ENCODE measurements around the gene TMEM14C. TPM values are rescaled to one million over a fixed set of nuclear protein-coding genes. Genes with fewer than 3 reads are reported as not detected.
"Not testable (repeated sequence)": the region's sequence is repeated elsewhere in the genome, so short reads cannot be mapped to it uniquely, and the experiment has no call there.

Gene TMEM14C
- total RNA-seq, 1 experiment from 2014 or later = 134 TPM

- Mint-ChIP-seq H3K36me3 (ENCODE audit: insufficient read depth, unreplicated experiment) (peaks cover 12% of the 10 kb centered on the region), H3K27me3 (ENCODE audit: insufficient read depth, unreplicated experiment) (no peaks in the 10 kb centered on the region), H3K4me3 (ENCODE audit: unreplicated experiment) (no peak overlapping the region), H3K27ac (ENCODE audit: unreplicated experiment) (no peak overlapping the region), H3K9me3 (ENCODE audit: unreplicated experiment) (no peaks in the 10 kb centered on the region), H3K4me1 (ENCODE audit: low read depth, unreplicated experiment) (peaks cover 9% of the 10 kb centered on the region)
- no peaks in the 10 kb centered on the region for H3K36me3 ChIP-seq (ENCODE audit: control insufficient read depth, insufficient read depth, low read length)
- ChIA-PET POLR2A (no interaction called here), CTCF (no interaction called here)
- peaks cover 6% of the 10 kb centered on the region for H3K4me1 ChIP-seq
- intact Hi-C loops (cut with micrococcal nuclease; ENCODE audit: unreplicated experiment) = no loop called here
- DNase-seq = no peak
- no TSS peak for BruUV-seq (replicated peaks)
- H3K9me3 ChIP-seq = 0 out of 2 replicates have a peak, but pooled peaks cover 5% of the 10 kb centered on the region
- TF ChIP-seq CTCF (IDR thresholded peaks at IDR 0.05; ENCODE audit: insufficient read depth in 1 of 2, low read depth in 1 of 2, low read length in 1 of 2, severe bottlenecking in 1 of 2, unreplicated experiment in 1 of 2) = no peak
- no peak overlapping the region for H3K4me3 ChIP-seq (ENCODE audit: low read depth, low read length)
- no peaks in the 10 kb centered on the region for H3K27me3 ChIP-seq (replicated peaks; ENCODE audit: control insufficient read depth, insufficient read depth, low read length)
Measured at GRCh38 chr6:10719296-10719963, 3.4 kb upstream of the TMEM14C start.

- no peak for DNase-seq
- Mint-ChIP-seq H3K36me3 (ENCODE audit: insufficient read depth, unreplicated experiment) (peaks cover 12% of the 10 kb centered on the region), H3K9me3 (ENCODE audit: unreplicated experiment) (no peaks in the 10 kb centered on the region), H3K4me3 (ENCODE audit: unreplicated experiment) (no peak overlapping the region), H3K27ac (ENCODE audit: unreplicated experiment) (no peak overlapping the region), H3K4me1 (ENCODE audit: low read depth, unreplicated experiment) (peaks cover 9% of the 10 kb centered on the region), H3K27me3 (ENCODE audit: insufficient read depth, unreplicated experiment) (no peaks in the 10 kb centered on the region)
- Histone ChIP-seq H3K4me3 (ENCODE audit: low read depth, low read length) (no peak overlapping the region), H3K9me3 (0 out of 2 replicates have a peak, but pooled peaks cover 5% of the 10 kb centered on the region), H3K4me1 (peaks cover 6% of the 10 kb centered on the region), H3K36me3 (ENCODE audit: control insufficient read depth, insufficient read depth, low read length) (no peaks in the 10 kb centered on the region), H3K27me3 (replicated peaks; ENCODE audit: control insufficient read depth, insufficient read depth, low read length) (no peaks in the 10 kb centered on the region)
- ChIA-PET POLR2A (no interaction called here), CTCF (no interaction called here)
- BruUV-seq (replicated peaks) = no TSS peak
- TF ChIP-seq CTCF (IDR thresholded peaks at IDR 0.05; ENCODE audit: insufficient read depth in 1 of 2, low read depth in 1 of 2, low read length in 1 of 2, severe bottlenecking in 1 of 2, unreplicated experiment in 1 of 2) = no peak
- intact Hi-C loops (cut with micrococcal nuclease; ENCODE audit: unreplicated experiment) = no loop called here
Measured at GRCh38 chr6:10719964-10720264, 3.0 kb upstream of the TMEM14C start.

- no peaks in the 10 kb centered on the region for H3K9me3 Mint-ChIP-seq (ENCODE audit: unreplicated experiment)
- H3K36me3 Mint-ChIP-seq (ENCODE audit: insufficient read depth, unreplicated experiment) = peaks cover 13% of the 10 kb centered on the region
- Histone ChIP-seq H3K4me1 (peaks cover 6% of the 10 kb centered on the region), H3K36me3 (ENCODE audit: control insufficient read depth, insufficient read depth, low read length) (no peaks in the 10 kb centered on the region), H3K4me3 (ENCODE audit: low read depth, low read length) (no peak overlapping the region), H3K27me3 (replicated peaks; ENCODE audit: control insufficient read depth, insufficient read depth, low read length) (no peaks in the 10 kb centered on the region), H3K9me3 (0 out of 2 replicates have a peak, but pooled peaks cover 5% of the 10 kb centered on the region)
- ChIA-PET CTCF (no interaction called here), POLR2A (no interaction called here)
- H3K4me1 Mint-ChIP-seq (ENCODE audit: low read depth, unreplicated experiment) = peaks cover 12% of the 10 kb centered on the region
- no peak for TF ChIP-seq CTCF (IDR thresholded peaks at IDR 0.05; ENCODE audit: insufficient read depth in 1 of 2, low read depth in 1 of 2, low read length in 1 of 2, severe bottlenecking in 1 of 2, unreplicated experiment in 1 of 2)
- H3K4me3 Mint-ChIP-seq (ENCODE audit: unreplicated experiment) = no peak overlapping the region
- no TSS peak for BruUV-seq (replicated peaks)
- H3K27me3 Mint-ChIP-seq (ENCODE audit: insufficient read depth, unreplicated experiment) = no peaks in the 10 kb centered on the region
- H3K27ac Mint-ChIP-seq (ENCODE audit: unreplicated experiment) = no peak overlapping the region
- DNase-seq = no peak
- intact Hi-C loops (cut with micrococcal nuclease; ENCODE audit: unreplicated experiment) = no loop called here
Measured at GRCh38 chr6:10720265-10720959, 2.5 kb upstream of the TMEM14C start.

- DNase-seq; BruUV-seq (replicated peaks); H3K27me3 ChIP-seq (replicated peaks; ENCODE audit: control insufficient read depth, insufficient read depth, low read length); CTCF ChIA-PET; H3K4me1 ChIP-seq; H3K9me3 ChIP-seq; H3K9me3 Mint-ChIP-seq (ENCODE audit: unreplicated experiment); H3K27me3 Mint-ChIP-seq (ENCODE audit: insufficient read depth, unreplicated experiment); H3K4me3 ChIP-seq (ENCODE audit: low read depth, low read length); H3K36me3 ChIP-seq (ENCODE audit: control insufficient read depth, insufficient read depth, low read length); intact Hi-C loops (cut with micrococcal nuclease; ENCODE audit: unreplicated experiment): not testable (repeated sequence)
- peak overlapping the region; percentile 96 for H3K4me3 Mint-ChIP-seq (ENCODE audit: unreplicated experiment)
- POLR2A ChIA-PET = interaction anchor here (1.6 to 1.8 kb wide), 2 partner anchors 26 kb away, joined by 17 to 36 read pairs; partner anchors contain the start of genes C6orf52, PAK1IP1 and TMEM14B
- peaks cover 15% of the 10 kb centered on the region for H3K4me1 Mint-ChIP-seq (ENCODE audit: low read depth, unreplicated experiment)
- peaks cover 21% of the 10 kb centered on the region for H3K36me3 Mint-ChIP-seq (ENCODE audit: insufficient read depth, unreplicated experiment)
- H3K27ac Mint-ChIP-seq (ENCODE audit: unreplicated experiment) = peak overlapping the region; percentile 97
Measured at GRCh38 chr6:10720960-10721849, 1.7 kb upstream of the TMEM14C start.
